Activated T-cell treated with anti-CD3 and anti-CD28 coated beads, Interleukin-2, amount 50 U/mL, for 48 hours (primary cell): ENCODE data around the gene YPEL5.
"Not testable (repeated sequence)": the region's sequence is repeated elsewhere in the genome, so short reads cannot be mapped to it uniquely, and the experiment has no call there.

Source experiments
- DNase-seq, 2 experiments: peaks; one replicate each; pipeline ENCODE4 v3.0.0-alpha.2; 2020

The YPEL5 gene

DNA sequence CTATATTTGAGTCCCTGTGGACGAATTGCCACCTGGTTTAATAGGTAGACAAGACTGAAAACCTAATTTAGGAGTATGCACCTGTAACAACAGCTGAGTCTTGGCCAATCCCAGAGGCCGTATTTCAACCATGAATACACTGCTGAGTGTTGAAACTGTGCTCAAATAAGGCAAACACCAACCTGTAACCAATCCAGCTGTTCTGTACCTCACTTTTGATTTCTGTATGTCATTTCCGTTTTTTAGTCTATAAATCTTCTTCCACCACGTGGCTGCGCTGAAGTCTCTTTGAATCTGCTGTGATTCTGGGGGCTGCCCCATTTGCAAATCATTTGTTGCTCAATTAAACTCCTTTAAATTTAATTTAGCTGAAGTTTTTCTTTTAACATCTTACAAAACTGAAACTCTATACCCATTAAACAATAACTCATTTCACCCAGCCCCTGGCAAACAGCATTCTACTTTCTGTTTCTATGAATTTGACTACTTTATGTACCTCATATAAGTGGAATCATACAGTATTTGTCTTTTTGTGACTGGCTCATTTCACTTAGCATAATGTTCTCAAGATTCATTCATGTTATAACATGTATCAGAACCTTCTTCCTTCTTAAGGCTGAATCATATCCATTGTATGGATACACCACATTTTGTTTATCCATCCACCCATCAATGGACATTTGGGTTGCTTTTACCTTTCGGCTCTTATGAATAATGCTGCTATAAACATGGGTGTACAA, 7.5 kb upstream of the YPEL5 start:
- peak; percentile 33 to 43 for DNase-seq

DNA sequence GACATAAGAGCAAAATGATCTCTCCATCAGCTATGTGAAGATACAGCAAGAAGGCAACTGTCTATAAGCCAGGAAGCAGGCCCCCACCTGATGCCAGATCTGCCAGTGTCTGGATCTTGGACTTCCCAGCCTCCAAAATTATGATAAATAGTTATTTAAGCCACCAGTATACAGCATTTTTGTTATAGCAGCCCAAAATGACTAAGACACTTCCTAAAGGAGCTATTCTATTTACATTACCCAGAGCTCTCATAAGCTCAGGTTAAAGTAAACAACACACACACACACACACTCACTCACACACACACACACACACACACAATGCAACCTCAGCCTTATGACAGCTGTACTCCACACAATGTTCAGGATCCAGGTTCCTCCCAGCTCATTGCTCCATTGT, 5.7 kb upstream of the YPEL5 start:
- DNase-seq: no peak

DNA sequence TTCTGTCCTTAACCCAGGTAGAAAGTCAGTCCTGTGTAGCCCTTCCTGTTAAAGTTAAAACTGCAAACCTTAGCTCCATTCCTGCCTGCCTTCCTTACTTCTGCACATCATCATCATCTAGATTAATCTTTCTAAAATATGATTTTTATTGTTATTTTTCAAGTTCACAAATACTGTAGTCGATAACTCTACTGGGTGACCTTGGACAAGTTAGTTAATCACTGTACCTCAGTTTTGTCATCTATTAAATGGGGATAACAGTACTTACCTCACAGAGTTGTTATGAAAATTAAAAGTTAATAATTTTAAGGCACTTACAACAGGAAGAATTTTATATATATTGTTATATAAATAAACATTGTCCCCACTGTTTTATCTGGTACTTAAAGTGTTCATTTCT, 2.5 kb upstream of the YPEL5 start:
- no peak for DNase-seq

DNA sequence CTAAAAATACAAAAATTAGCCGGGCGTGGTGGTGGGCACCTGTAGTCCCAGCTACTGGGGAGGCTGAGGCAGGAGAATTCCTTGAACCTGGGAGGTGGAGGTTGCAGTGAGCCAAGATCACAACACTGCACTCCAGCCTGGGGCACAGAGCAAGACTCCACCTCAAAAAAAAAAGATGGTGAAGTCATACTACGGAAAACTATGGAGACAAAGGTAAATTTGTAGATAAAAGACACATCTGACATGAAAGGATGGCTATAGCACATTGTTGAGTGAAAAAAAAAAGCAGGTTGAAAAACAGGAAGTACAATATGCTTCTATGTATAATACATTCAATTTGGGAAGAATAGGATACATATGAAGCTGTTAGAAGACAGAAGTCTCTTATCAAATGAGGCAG, 1.9 kb upstream of the YPEL5 start:
- DNase-seq: not testable (repeated sequence)

DNA sequence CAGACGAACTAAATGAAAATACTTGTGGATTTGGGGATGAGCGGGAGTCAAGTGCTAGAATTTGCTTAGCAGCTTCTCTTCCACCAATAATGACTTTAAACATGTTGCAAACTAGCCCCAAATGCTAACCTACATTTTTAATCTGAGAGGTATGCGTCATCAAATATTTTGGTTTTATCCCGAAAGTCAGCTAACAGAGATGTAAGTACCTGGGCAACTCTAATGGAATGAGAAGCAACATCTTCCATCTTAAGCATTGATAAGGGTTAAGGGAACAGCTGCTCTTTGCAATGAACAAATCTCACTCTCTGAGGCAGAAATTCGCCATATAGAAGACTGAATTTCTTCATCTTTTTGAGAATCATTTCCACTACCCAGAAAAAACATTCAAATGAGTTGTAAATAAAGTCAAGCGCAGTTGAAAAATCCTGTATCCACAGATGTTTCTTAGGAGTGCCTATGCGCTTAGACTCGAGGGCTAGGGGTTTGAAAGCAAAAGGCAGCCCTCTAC, 926 bp upstream of the YPEL5 start:
- no peak for DNase-seq

DNA sequence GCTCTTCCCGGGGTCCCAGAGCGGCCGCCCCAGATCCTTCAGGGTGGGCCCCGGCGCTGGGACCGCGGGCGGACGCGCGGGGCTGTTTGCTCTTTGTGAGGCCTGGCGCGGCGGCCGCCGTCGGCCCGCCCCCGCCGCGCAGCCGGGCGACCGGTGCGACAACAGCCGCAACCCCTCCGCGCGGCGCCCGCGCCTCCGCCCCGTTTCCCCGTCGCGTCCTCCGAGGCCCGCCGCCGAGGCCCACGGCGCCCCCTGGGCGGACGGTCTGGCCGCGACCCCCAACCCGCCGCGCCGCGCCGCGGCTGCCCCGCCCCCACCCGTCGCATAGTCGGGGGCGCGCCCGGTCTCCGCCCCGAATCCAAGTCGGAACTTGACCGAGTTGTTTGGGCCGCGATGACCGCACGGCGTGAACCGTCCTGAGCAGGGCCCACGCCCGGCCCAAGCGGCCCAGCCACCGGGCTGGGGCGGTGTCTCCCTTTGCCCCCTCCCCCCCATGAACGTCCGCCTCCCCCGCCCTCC, 448 bp downstream of the YPEL5 start:
- DNase-seq: no peak

DNA sequence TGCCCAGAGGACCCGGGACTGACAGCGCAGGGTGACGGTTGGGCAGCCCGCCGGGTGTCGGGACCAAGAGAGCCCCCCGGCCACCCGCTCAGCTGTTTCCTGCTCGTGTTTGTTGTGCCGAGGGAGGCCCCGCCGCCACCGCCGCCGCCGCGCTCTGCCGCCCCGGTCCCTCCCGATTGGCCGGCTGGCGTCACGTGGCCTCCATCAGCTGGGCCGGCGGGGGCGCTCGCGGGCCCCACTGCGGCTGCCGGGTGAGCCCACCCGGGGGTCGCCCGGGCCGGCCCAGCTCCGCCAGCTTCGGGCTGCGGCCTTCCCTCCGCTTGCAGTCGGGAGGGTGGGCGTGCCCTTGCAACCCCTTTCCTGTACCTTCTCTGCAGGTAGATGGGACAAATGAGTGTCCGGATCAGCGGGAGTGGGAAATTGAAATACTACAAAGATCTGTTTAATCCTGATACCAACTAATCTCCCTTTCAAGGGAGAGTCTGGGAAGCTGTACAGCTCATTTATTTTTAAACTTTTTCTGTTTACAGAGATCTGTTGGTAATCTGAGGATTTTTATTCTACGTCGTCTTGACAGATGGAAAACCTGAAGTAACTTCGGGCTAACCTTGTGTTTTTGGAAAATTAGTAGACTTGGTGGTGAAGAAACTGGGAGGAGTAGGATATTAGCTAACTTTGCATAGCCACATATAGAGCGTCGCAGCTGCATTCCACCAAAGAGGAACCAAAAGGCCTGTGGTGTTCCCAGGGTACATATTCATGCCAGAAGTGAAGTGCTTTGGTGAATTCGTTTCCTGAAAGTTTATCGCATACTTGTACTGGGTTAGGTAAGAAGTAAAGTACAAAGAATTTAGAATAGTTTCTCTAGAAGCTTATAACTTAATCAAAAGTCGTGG, 1.2 kb downstream of the YPEL5 start:
- DNase-seq: peak; percentile 80 to 85

DNA sequence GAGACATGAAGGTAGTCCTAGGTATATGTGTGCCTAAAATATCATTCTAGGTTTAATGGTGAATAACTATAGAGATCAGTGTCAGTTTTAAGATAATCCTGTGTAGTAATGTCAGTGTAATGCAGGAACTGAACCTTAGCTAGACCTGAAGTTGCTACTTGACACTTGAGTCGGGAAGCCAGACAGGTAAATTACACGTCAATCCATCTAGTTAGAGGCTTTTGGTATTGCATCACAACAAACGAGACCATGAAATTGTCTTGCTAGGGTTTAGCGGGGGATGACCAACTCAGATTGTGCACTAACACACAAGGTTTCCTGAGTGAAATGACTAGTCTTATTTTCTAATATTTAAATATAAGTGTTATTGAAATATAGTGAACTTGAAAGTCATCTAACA, 2.0 kb downstream of the YPEL5 start:
- DNase-seq: no peak

DNA sequence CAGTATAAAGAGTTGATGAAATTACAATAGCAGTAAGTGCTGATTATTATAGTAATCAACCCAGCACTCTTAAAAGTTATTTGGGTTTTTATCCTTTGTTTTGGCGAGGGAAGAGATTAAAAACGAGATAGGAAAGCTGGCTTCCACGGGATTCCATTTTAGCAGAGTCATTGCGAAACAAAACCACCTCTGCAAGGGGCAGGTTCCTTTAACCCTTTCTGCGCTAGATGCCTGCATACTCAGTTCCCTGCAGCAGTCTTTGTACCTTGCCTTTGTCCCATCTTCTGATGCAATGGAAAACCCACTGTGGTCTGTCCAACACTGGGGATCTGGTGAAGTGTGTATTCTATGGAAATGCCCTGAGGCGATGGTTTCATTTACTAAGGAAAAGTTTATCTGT, 2.7 kb downstream of the YPEL5 start:
- DNase-seq: peak in 1 of 2 experiments; percentile 29

DNA sequence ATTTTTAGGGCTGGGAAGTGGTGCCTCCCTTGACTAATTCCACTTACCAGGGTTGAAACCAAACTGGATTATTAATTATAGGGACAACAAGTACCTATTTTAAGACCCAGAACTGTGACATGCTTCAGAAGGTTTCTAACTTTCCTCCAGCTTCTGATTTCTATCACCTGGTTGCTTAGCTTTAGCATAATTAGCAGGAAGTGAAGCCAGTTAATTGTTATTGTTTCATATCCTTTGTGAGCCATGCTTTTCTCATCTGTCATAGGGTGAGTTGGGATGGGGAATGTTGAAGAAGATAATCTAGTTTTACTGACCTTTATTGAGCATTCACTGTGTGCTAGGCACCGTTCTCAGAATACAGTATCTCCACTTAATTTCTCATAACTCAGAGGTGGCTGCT, 3.2 kb downstream of the YPEL5 start:
- DNase-seq: no peak

DNA sequence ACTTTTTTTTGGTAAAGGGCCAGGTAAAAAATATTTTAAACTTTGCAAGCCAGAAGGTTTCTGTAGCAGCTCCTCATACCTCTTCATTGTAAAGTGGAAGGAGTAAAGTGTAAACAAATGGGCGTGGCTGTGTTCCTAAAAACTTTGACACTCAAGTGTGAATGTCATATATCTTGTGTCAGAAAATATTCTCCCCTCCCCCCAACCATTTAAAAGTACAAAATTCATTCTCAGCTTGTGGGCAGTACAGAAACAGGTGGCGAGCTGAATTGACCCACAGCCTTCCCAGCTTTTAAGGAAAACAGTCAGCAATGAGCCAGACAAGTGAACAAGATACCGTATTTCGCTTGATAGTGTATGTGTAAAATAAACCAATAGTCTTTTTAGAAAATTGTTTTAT, 4.0 kb downstream of the YPEL5 start:
- DNase-seq: no peak

DNA sequence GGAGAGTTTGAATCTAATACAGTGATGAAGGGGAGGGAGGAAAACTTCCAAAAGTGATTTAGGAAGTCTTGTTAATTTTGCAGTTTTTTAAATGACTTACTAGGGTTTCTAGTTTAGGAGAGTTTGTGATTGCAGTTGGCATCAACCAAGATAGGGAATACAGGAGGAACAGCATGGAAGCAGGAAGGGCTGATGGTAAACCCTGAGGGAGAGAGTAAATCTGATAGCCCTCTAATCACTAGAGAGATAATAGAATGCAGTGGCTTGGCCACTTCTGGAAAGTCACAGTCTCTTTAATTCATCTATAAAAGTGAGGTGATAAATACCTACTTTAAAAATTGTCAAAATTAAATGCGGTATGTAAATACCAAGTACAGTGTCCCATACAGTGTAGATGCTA, 5.6 kb downstream of the YPEL5 start:
- DNase-seq: no peak

DNA sequence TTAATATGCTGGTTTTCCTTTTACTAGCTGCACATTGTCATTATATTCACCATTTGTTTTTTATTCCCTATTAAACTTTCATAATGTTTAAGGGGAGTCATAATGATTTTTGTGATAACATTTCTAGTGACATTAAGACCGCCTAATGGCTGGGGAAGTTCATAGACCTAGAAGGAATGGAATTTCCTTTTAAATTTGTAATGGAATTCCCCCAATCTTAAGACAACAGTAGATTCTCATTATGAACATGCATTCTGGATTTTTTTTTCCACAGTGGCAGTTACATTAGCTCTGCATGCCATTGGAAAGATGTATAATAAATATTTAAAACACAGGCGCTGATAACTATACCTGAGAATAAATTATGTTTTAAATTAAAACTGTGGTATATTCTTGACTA, 8.4 kb downstream of the YPEL5 start:
- no peak for DNase-seq

DNA sequence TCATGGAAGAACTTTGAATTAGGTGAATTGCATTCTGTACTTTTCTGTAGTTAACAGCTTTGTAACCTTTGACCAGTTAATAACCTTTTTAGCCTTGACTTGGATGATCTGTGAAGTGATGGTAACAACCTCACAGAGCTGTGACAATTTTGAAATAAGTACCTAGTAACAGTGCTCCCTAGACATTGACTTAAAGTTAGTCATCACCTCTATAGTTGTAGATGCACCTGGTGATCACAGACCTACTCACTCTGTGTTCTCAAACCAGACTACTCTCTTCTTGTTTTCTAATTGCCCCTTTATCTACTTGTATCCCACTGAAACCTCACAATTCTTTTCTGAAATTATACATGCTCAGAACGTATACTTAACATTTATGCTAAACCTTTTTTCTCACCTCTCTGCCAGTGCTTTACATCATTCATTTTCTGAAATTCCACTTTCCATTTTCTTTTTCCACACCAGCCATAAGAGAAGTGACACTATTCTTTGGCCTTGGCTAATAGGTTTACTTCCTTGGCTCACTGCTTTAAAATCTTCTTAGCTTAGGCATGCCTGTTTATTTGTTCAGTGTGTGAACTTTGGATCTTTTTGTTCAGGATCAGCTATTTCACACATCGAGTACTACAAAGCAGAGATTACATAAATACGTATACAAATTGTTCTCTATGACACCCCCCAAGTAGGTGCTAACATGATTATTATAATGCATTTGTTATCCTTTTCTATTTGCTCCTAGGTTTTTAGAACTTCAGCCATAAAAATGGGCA, 9.3 kb downstream of the YPEL5 start:
- DNase-seq: no peak

DNA sequence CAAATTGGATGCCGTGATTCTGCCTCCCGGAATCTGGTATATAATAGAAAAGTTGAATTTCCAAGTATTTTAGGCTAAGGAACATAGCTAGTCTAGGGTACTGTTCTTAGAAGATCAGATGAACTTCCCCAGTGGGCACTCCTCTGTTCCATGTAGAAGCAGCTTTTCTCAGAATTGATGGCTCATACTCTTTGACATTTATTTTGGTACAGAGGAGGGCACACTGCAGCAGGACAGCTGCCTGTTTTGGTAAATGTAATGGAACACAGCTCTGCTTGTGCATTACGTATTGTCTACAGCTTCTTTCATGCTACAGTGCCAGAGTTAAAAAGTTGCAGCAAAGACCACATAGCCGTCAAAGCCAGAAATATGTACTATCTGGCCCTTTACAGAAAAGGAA, 10.8 kb downstream of the YPEL5 start:
- DNase-seq: no peak

DNA sequence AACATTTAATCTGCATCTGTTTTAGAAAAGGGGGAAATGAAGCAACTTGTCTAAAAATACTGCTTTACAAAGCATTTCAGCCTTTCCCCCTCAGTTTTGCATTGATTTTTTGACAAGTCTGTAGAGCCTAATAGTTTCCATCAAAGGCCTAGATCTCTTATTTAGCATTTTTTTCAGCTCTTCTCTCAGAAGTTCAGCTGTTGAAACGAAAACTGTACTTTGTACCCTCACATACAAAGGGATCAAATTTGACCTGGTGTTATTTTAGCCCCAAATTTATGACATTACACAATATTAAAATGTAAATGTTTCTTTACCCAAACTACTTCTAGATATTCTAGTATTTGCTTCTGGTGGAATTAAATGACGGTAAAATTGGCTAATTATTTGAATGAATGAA, 13.0 kb downstream of the YPEL5 start:
- DNase-seq: no peak

DNA sequence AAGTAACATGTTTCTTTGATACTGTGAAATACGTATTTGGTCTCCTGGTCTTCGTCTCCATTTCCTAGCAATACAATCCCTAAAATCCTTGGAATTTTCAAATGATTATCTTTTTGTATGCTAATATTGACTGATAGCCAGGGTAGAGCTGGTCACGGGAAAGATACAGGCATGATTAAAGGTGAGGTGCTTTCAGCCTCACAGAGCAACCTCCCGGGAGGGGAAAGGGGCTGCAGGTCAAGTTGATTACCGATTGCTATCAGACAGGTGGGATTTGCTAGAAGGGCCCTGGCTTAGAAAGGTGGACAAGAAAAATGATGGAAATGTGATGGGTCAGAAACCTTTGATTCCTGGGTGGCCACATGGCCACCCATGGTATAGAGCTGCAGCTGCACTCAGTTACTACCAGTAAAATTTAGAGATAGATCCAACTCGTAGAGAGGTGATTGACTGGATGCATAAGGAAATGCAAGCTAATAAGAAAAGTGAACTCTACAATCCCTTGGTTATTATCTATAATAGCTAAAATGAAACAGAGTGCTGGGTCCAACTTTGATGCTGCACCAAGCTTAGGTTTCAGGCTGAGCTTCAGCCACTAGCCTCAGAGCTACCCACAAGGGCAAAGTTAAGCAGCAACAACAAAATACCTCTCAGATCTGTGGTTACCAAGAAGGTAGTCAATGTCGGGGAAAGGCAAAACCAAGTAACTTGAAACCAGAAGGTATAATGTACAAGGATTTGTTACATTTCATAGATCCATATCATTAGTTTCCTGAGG, 15.3 kb downstream of the YPEL5 start:
- no peak for DNase-seq

DNA sequence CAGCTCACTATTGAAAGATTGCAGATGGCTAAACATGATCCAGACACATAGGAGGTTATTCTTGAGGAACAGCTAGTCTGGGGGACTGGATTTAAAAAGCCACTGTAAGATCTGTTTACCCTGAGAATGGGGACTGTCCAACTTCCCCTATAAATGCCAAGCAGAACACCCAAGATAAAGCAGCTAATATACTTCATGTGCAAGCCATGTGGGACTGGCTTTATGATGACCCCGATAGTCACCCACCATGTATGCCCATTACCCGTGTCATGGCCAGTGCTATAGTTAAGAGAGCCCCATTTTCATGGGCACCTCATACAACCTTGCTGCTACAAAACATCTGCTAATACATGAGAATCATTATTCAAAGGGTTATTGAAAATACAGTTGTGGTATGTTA, 16.0 kb downstream of the YPEL5 start:
- no peak for DNase-seq

DNA sequence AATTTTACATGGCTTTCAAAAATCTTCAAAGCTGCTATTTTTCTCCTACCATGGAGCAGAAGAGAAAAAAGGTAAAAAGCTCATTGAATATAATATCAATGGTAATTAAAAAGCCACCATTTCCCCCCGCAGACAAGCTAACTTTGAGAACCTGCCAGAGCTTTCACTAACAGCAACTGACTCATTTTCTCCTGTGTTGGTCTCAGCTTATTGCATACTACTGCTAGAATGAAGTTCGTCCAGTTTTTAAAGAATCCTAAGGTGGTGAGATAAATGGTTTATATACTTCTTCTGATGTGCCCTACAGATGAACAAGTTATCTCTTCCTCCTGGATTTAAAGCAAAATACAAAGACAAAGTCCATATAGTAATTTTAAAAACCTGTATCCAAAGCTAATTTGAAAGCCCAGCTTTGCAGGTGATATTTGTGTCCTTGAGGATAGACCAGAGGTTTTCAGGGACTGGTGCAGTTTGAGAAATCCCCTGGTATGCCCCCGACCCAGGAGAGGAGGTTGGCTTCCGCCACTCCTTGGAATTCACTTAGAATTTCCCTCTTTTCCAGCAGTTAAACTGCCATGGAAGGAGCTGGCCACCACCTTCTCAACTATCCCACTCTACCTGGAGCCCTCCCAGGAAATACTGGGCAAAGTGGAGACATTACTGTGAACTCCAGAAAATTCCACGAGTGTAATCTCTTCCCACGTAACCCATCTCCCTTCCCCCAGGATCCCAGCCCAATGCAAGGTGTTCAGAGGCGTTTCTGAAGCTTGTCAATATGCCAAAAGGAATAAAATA, 17.5 kb downstream of the YPEL5 start:
- no peak for DNase-seq

DNA sequence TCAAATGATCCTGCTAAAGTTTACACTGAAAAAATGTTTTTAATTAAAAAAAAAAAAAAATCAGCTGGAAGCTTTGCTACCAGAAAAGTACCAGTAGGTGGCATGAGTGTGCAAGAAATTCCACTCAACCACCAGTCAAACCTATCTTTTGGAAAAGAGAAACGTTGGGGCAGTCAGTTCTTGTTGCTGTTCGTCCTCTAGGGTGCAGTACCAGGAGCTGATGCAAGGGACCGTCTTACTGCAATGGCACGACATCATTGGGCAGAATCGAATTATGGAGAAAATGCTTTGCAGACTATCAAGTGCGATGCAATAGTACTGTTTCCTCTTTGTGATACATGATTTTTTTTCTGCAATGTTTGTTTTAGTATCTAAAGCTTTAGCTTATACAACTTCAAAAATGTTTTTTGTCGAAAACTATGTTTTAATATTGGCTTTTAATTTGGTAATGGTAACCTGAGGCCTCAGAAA, 18.3 kb downstream of the YPEL5 start:
- DNase-seq: peak; percentile 41 to 60

DNA sequence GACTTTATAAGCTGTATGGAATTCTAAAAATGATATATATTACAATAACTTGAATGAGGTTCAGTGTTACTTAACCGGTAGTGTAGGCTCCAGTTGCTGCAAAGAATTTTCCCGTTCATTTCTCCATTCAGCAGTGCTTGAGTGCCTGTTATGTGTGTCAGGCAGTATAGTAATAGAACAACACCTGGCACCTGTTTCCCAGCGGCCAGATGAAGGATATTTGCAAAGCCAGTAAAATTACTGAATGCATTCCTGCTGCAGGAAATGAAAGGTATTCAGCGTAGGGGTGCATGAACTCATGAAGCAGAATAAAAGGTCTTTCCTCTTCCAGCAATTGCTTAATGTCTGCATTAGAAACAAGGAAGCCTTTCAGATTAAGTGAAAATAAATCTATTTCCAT, 18.8 kb downstream of the YPEL5 start:
- no peak for DNase-seq
